AG09309 (cell line): ENCODE results near the gene DIS3L2.

ENCODE experiments used
- DNase-seq: peaks from one replicate; pipeline ENCODE4 v3.0.0-alpha.2; 2010; ENCODE audit warnings: low read depth
- H3K4me3 ChIP-seq: 2 replicates; pipeline ENCODE4 v1.5.1; 2011; ENCODE audit warnings: mild to moderate bottlenecking, low read depth, low read length, moderate library complexity; ENCODE audit not compliant: control insufficient read depth
- CTCF ChIP-seq: IDR thresholded peaks from 2 replicates; pipeline ENCODE4 v1.5.1; 2011; ENCODE audit warnings: mild to moderate bottlenecking, low read depth, low read length, inconsistent platforms; ENCODE audit not compliant: insufficient read depth, control insufficient read depth; ENCODE audit errors: missing control alignments

DIS3L2 gene

GRCh38 chr2:231988179-231988866, 26.8 kb downstream of the DIS3L2 start:
- no peak for DNase-seq
- no peak overlapping the region for H3K4me3 ChIP-seq
- no peak for TF ChIP-seq CTCF

GRCh38 chr2:231991664-231992063, 30.2 kb downstream of the DIS3L2 start:
- no peak for DNase-seq
- TF ChIP-seq CTCF, result no peak

GRCh38 chr2:231992888-231993287, 31.4 kb downstream of the DIS3L2 start:
- no peak for DNase-seq
- no peak overlapping the region for H3K4me3 ChIP-seq
- no peak for TF ChIP-seq CTCF

More at GRCh38 chr2:231991664-231992063, 30.2 kb downstream of the DIS3L2 start:
- H3K4me3 ChIP-seq, result no peak overlapping the region

GRCh38 chr2:231996797-231997540, 35.5 kb downstream of the DIS3L2 start:
- no peak for DNase-seq
- TF ChIP-seq CTCF, result no peak
- no peak overlapping the region for H3K4me3 ChIP-seq

- no peak for TF ChIP-seq CTCF
- DNase-seq, result no peak
- no peak overlapping the region for H3K4me3 ChIP-seq
Measured at GRCh38 chr2:231998046-231998445, 36.5 kb downstream of the DIS3L2 start.

GRCh38 chr2:232000439-232000838, 38.9 kb downstream of the DIS3L2 start:
- TF ChIP-seq CTCF, result no peak

GRCh38 chr2:232001073-232001472, 39.6 kb downstream of the DIS3L2 start:
- TF ChIP-seq CTCF, result no peak
- no peak for DNase-seq
- H3K4me3 ChIP-seq, result no peak overlapping the region

More at GRCh38 chr2:232000439-232000838, 38.9 kb downstream of the DIS3L2 start:
- no peak overlapping the region for H3K4me3 ChIP-seq
- no peak for DNase-seq
